ENCODE results near the gene EPN1. TPM values are rescaled to one million over a fixed set of nuclear protein-coding genes. Genes with fewer than 3 reads are reported as not detected.

The EPN1 gene
- total and polyA plus RNA-seq, 9 of the 15 experiments (the other 6 are each of a cell fraction or from before 2014, with no cell fraction given): 0.08 to 138 (median 12.7) TPM

- TF ChIP-seq REST (IDR thresholded peaks at IDR 0.05; ENCODE audit: borderline replicate concordance): 0 out of 2 replicates have a peak, but pooled peaks have one; percentile 31
- TF ChIP-seq REST (CRISPR knock-in tag; IDR thresholded peaks at IDR 0.05; ENCODE audit: low read depth): no peak
- TF ChIP-seq NRF1 (conservative IDR thresholded peaks at IDR 0.05 in 1 of 2, IDR thresholded peaks at IDR 0.05 in 1 of 2): peak; percentile 15 to 35; a peak in 1 of 4 replicates
- TF ChIP-seq RAD21 (CRISPR knock-in tag; conservative IDR thresholded peaks at IDR 0.05 in 1 of 2, IDR thresholded peaks at IDR 0.05 in 1 of 2): peak in 1 of 2 experiments; percentile 30; a peak in 1 of 4 replicates
- TF ChIP-seq, protein P1, sequence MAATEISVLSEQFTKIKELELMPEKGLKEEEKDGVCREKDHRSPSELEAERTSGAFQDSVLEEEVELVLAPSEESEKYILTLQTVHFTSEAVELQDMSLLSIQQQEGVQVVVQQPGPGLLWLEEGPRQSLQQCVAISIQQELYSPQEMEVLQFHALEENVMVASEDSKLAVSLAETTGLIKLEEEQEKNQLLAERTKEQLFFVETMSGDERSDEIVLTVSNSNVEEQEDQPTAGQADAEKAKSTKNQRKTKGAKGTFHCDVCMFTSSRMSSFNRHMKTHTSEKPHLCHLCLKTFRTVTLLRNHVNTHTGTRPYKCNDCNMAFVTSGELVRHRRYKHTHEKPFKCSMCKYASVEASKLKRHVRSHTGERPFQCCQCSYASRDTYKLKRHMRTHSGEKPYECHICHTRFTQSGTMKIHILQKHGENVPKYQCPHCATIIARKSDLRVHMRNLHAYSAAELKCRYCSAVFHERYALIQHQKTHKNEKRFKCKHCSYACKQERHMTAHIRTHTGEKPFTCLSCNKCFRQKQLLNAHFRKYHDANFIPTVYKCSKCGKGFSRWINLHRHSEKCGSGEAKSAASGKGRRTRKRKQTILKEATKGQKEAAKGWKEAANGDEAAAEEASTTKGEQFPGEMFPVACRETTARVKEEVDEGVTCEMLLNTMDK (IDR thresholded peaks at IDR 0.05; ENCODE audit: borderline replicate concordance, insufficient read depth, low read depth, low read length, poor library complexity, severe bottlenecking): peak; percentile 80
- TF ChIP-seq JUND (IDR thresholded peaks at IDR 0.05; ENCODE audit: borderline replicate concordance, low read depth, low read length): peak; percentile 19; the same call in 1 of the 2 replicates
- TF ChIP-seq JUND (tag; IDR thresholded peaks at IDR 0.05; ENCODE audit: borderline replicate concordance, low read depth, low read length): no peak
- TF ChIP-seq SMC3 (conservative IDR thresholded peaks at IDR 0.05; ENCODE audit: insufficient read depth, low read depth, low read length): peak; percentile 34
- peak; percentile 100 for TF ChIP-seq ZBTB33 (CRISPR knock-in tag; IDR thresholded peaks at IDR 0.05)
- TF ChIP-seq EHMT2 (IDR thresholded peaks at IDR 0.05): no peak
- no peak for TF ChIP-seq ETV6 (IDR thresholded peaks at IDR 0.05; ENCODE audit: borderline replicate concordance in 1 of 2, low read depth in 2 of 2, low read length in 1 of 2)
- no peak for TF ChIP-seq ETV6 (CRISPR knock-in tag; IDR thresholded peaks at IDR 0.05; ENCODE audit: borderline replicate concordance)
- peak; percentile 36 for TF ChIP-seq HMGN3 (IDR thresholded peaks at IDR 0.05; ENCODE audit: borderline replicate concordance, extremely low read depth, insufficient read length, low read depth, low read length)
- TF ChIP-seq RB1 (IDR thresholded peaks at IDR 0.05; ENCODE audit: low read depth): 0 out of 2 replicates have a peak, but pooled peaks have one; percentile 23
- no peak for TF ChIP-seq SMARCB1 (IDR thresholded peaks at IDR 0.05; ENCODE audit: insufficient read length, low read depth)
- TF ChIP-seq CREM (IDR thresholded peaks at IDR 0.05; ENCODE audit: low read depth): peak; percentile 30; the same call in 1 of the 2 replicates
Observed at GRCh38 chr19:55703790-55704215, 28.8 kb downstream of the EPN1 start (continued).
